PC-3 (cell line): Measurements from ENCODE around the gene KRTAP7-1. TPM values are rescaled to one million over a fixed set of nuclear protein-coding genes. Genes with fewer than 3 reads are reported as not detected.

Experiments used
- ATAC-seq: fragments of 200-7000 bp; cut with Tn5 transposase; 2 replicates; pipeline ENCODE4 v1.9.1; 2020; ENCODE audit warnings: mild to moderate bottlenecking, moderate library complexity
- BruUV-seq: library from RNA; stranded (reverse); fragments of 400-500 nt; replicated peaks from 2 replicates; lab custom pipeline; 2021; lab: Mats Ljungman, UMichigan
- CTCF ChIA-PET: fragments of 300-600 bp; sonication (Branson Sonifier 250); formaldehyde crosslinking; loops from one replicate; lab custom pipeline; 2022; ENCODE audit warnings: antibody characterized with exemption; lab: Charles Lee
- POLR2A ChIA-PET: fragments of 300-600 bp; sonication (Branson Sonifier 250); formaldehyde crosslinking; loops from one replicate; lab custom pipeline; 2022; ENCODE audit warnings: antibody characterized with exemption; ENCODE audit not compliant: unreplicated experiment; lab: Charles Lee
- DNase-seq: peaks from one replicate; pipeline ENCODE4 v3.0.0-alpha.2; 2015
- H2AFZ ChIP-seq: fragments of 300-600 bp; sonication (generic); 2 replicates; pipeline ENCODE4 v1.6.0; 2016; ENCODE audit warnings: antibody characterized with exemption, low read length
- H3F3A ChIP-seq: fragments of 300-600 bp; sonication (generic); one replicate; pipeline ENCODE4 v1.6.0; 2017; ENCODE audit warnings: antibody characterized with exemption, low read length, control low read depth, mild to moderate bottlenecking; ENCODE audit not compliant: unreplicated experiment
- H3K27ac ChIP-seq: fragments of 300-600 bp; sonication (generic); 2 replicates; pipeline ENCODE4 v1.5.1; 2016; ENCODE audit warnings: mild to moderate bottlenecking, low read length
- H3K27me3 ChIP-seq: fragments of 300-600 bp; sonication (generic); 2 replicates; pipeline ENCODE4 v1.6.1; 2016; ENCODE audit warnings: low read length, mixed read lengths
- H3K36me3 ChIP-seq: fragments of 300-600 bp; sonication (generic); 2 replicates; pipeline ENCODE4 v1.6.1; 2016; ENCODE audit warnings: low read depth, mixed run types, low read length, mixed read lengths
- H3K4me1 ChIP-seq: fragments of 300-600 bp; sonication (generic); 2 replicates; pipeline ENCODE4 v1.5.1; 2016; ENCODE audit warnings: low read length; ENCODE audit not compliant: insufficient read depth
- H3K4me2 ChIP-seq: fragments of 300-600 bp; sonication (generic); 2 replicates; pipeline ENCODE4 v1.6.0; 2016; ENCODE audit warnings: low read length
- H3K4me3 ChIP-seq: fragments of 300-600 bp; sonication (generic); 2 replicates; pipeline ENCODE4 v1.5.1; 2016; ENCODE audit warnings: mild to moderate bottlenecking, low read length, mixed read lengths
- H3K79me2 ChIP-seq: fragments of 300-600 bp; sonication (generic); 2 replicates; pipeline ENCODE4 v1.6.1; 2017; ENCODE audit warnings: low read length, mixed read lengths
- H3K9ac ChIP-seq: fragments of 300-600 bp; sonication (generic); 2 replicates; pipeline ENCODE4 v1.6.0; 2016; ENCODE audit warnings: mild to moderate bottlenecking, low read length
- H3K9me2 ChIP-seq: fragments of 300-600 bp; sonication (generic); replicated peaks from 2 replicates; pipeline ENCODE4 v1.6.1; 2016; ENCODE audit warnings: mixed run types, low read length, mixed read lengths
- H3K9me3 ChIP-seq: fragments of 300-600 bp; sonication (generic); 2 replicates; pipeline ENCODE4 v1.6.1; 2016; ENCODE audit warnings: low read length, mixed read lengths
- H4K20me1 ChIP-seq: fragments of 300-600 bp; sonication (generic); 2 replicates; pipeline ENCODE4 v1.6.1; 2016; ENCODE audit warnings: low read length, mixed read lengths
- CTCF ChIP-seq: fragments of 300-600 bp; sonication (generic); conservative IDR thresholded peaks from 2 replicates; pipeline ENCODE4 v1.5.1; 2017; ENCODE audit warnings: antibody characterized with exemption, low read depth, mild to moderate bottlenecking, low read length
- EZH2 ChIP-seq: fragments of 300-600 bp; sonication (generic); IDR thresholded peaks from one replicate; pipeline ENCODE4 v1.6.1; 2017; ENCODE audit warnings: antibody characterized with exemption, mild to moderate bottlenecking, low read length; ENCODE audit not compliant: unreplicated experiment
- EZH2phosphoT487 ChIP-seq: fragments of 300-600 bp; sonication (generic); IDR thresholded peaks from 2 replicates; pipeline ENCODE4 v1.6.1; 2018; ENCODE audit warnings: mild to moderate bottlenecking, antibody characterized with exemption, low read length, borderline replicate concordance
- intact Hi-C: fragments of 100-400 bp; cut with micrococcal nuclease; formaldehyde crosslinking; loops from 2 replicates; pipeline ENCODE4 v1.9.0; 2023
- total RNA-seq: library from RNA; depleted of rRNA; stranded (reverse); fragments of >200 nt; gene quantifications from 2 replicates; pipeline ENCODE4 v1.2.3, GENCODE V29; 2014

The KRTAP7-1 gene
- total RNA-seq, 1 experiment from 2014 or later: not detected

DNA sequence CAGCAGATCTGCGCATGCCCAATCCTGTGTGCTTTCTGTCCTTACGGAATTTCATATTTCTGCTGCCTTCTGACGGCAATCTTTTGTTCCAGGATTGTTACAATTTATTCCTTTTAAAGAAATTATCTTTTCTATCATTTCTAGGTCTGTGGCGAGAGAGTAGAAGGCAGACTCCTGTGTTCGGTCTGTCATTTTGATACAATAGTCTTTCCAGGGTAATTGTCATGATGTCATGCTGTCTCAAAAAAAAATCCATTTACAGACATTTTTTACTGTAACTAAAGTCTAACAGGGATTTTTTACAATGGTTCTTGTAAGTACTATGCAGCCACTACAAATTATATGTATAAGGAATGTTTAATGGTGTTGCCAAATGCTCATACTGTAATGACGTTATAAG is 9.0 kb upstream of the KRTAP7-1 start:
- intact Hi-C loops: loop anchor here (2.0 kb wide), 1 partner anchor 248 kb away; no protein-coding TSS in a partner anchor

GRCh38 chr21:30831194-30831765 is 1.7 kb upstream of the KRTAP7-1 start:
- no peaks in the 10 kb centered on the region for H3K36me3 ChIP-seq
- no peaks in the 10 kb centered on the region for H3K4me1 ChIP-seq
- ChIA-PET POLR2A (no interaction called here), CTCF (no interaction called here)
- intact Hi-C loops: loop anchor here (1.0 kb wide), 1 partner anchor 255 kb away; no protein-coding TSS in a partner anchor
- TF ChIP-seq EZH2 (no peak), CTCF (peak; percentile 83)
- H4K20me1 ChIP-seq: no peaks in the 10 kb centered on the region
- peaks cover 41% of the 10 kb centered on the region for H3K27me3 ChIP-seq
- H3K9me3 ChIP-seq: no peaks in the 10 kb centered on the region
- H3K4me2 ChIP-seq: no peak overlapping the region
- ATAC-seq (peak; percentile 48), DNase-seq (peak; percentile 76)
- no peak overlapping the region for H3K27ac ChIP-seq
- H3F3A ChIP-seq: no peaks in the 10 kb centered on the region
- no peak overlapping the region for H3K4me3 ChIP-seq
- no peak overlapping the region for H2AFZ ChIP-seq
- no peak overlapping the region for H3K9ac ChIP-seq
- no peaks in the 10 kb centered on the region for H3K79me2 ChIP-seq
- H3K9me2 ChIP-seq: no peaks in the 10 kb centered on the region
- BruUV-seq: no TSS peak

More for the DNA sequence above, 9.0 kb upstream of the KRTAP7-1 start:
- ChIA-PET POLR2A (no interaction called here), CTCF (no interaction called here)
- Histone ChIP-seq H4K20me1 (no peaks in the 10 kb centered on the region), H3K27me3 (peaks cover 43% of the 10 kb centered on the region), H3K79me2 (no peaks in the 10 kb centered on the region), H3K9me2 (no peaks in the 10 kb centered on the region), H3K27ac (no peak overlapping the region), H3F3A (no peaks in the 10 kb centered on the region), H3K4me3 (no peak overlapping the region), H3K9me3 (no peaks in the 10 kb centered on the region), H3K36me3 (no peaks in the 10 kb centered on the region), H3K4me2 (no peak overlapping the region), H3K4me1 (no peaks in the 10 kb centered on the region), H2AFZ (no peak overlapping the region), H3K9ac (no peak overlapping the region)
- ATAC-seq (no peak), DNase-seq (no peak)
- TF ChIP-seq EZH2: no peak
- TF ChIP-seq CTCF: no peak
- no peak for TF ChIP-seq EZH2phosphoT487
- BruUV-seq: no TSS peak

GRCh38 chr21:30818837-30819610 is 10.5 kb downstream of the KRTAP7-1 start:
- Histone ChIP-seq H3K36me3 (no peaks in the 10 kb centered on the region), H3K79me2 (no peaks in the 10 kb centered on the region), H3K27ac (no peak overlapping the region), H3F3A (no peaks in the 10 kb centered on the region), H4K20me1 (no peaks in the 10 kb centered on the region), H3K9me3 (no peaks in the 10 kb centered on the region), H3K4me1 (no peaks in the 10 kb centered on the region), H3K4me3 (no peak overlapping the region), H2AFZ (no peak overlapping the region), H3K4me2 (no peak overlapping the region), H3K9ac (no peak overlapping the region), H3K9me2 (no peaks in the 10 kb centered on the region), H3K27me3 (peaks cover 52% of the 10 kb centered on the region)
- DNase-seq (no peak), ATAC-seq (no peak)
- CTCF ChIA-PET: interaction anchor here (0.6 kb wide), 1 partner anchor 12 kb away, joined by 8 read pairs; no protein-coding TSS in a partner anchor
- intact Hi-C loops: no loop called here
- no peak for TF ChIP-seq EZH2phosphoT487
- POLR2A ChIA-PET: no interaction called here
- BruUV-seq: no TSS peak
